Left lung (tissue), 10 donors: ENCODE data around the gene DHX40. TPM values are rescaled to one million over a fixed set of nuclear protein-coding genes. Genes with fewer than 3 reads are reported as not detected.

Experiments
- ATAC-seq: fragments of 200-7000 bp; cut with Tn5 transposase; one replicate; pipeline ENCODE4 v1.9.1; 2020; ENCODE audit warnings: moderate library complexity
- DNase-seq, 4 donors: peaks; one replicate each; pipeline ENCODE4 v3.0.0-alpha.2; 2013 to 2020
- H3K27ac ChIP-seq, 2 donors: fragments of 200-600 bp; sonication (generic) in 1 of 2; one replicate each; pipeline versions ENCODE4 v1.5.0 to v1.8.0; 2020 to 2021
- H3K27me3 ChIP-seq, 2 donors: fragments of 200-600 bp; sonication (generic) in 1 of 2; one replicate each; pipeline versions ENCODE4 v1.5.0 to v1.8.0; 2020 to 2021
- H3K36me3 ChIP-seq, 2 donors: fragments of 200-600 bp; sonication (generic) in 1 of 2; one replicate each; pipeline versions ENCODE4 v1.5.0 to v1.8.0; 2020 to 2021
- H3K4me1 ChIP-seq, 2 donors: fragments of 200-600 bp; one replicate each; pipeline ENCODE4 v1.8.0; 2021
- H3K4me3 ChIP-seq, 2 donors: fragments of 200-600 bp; sonication (generic) in 1 of 2; one replicate each; pipeline versions ENCODE4 v1.5.0 to v1.8.0; 2020 to 2021; ENCODE audit warnings: mild to moderate bottlenecking in 1 of 2
- H3K9me3 ChIP-seq, 2 donors: fragments of 200-600 bp; sonication (generic) in 1 of 2; one replicate each; pipeline versions ENCODE4 v1.5.0 to v1.8.0; 2020 to 2021
- intact Hi-C, 2 donors: fragments of 100-400 bp; cut with DNase I; formaldehyde crosslinking; loops; one replicate each; pipeline versions ENCODE4 v1.11.2 to v1.14.2; 2022
- polyA plus RNA-seq, 6 donors: library from polyadenylated mRNA; unstranded; fragments of 120-200 nt; gene quantifications; one replicate each; pipeline ENCODE4 v1.2.1, GENCODE V29; 2013; ENCODE audit not compliant: insufficient read length in 6 of 6
- total RNA-seq, 2 donors: library from RNA; stranded (reverse); fragmentation: NEBNext Ultra II Directional; extraction: Animal tissue kit (Norgen Biotek cat#: 25700); gene quantifications; one replicate each; pipeline ENCODE4 v1.2.1, GENCODE V29; 2021
- TF ChIP-seq, protein P1 (sequence below), 2 donors: fragments of 200-600 bp; sonication (generic) in 1 of 2; IDR thresholded peaks; one replicate each; pipeline versions ENCODE4 v1.5.0 to v1.8.0; 2021; ENCODE audit warnings: antibody characterized with exemption in 2 of 2
- donor health status: DM: no; HTN: yes; CAD: no.
- donor health status: DM: no; HTN: no; CAD: no.

The DHX40 gene
- total and polyA plus RNA-seq, 8 donors: 23.9 to 96.7 (median 74.8) TPM

DNA sequence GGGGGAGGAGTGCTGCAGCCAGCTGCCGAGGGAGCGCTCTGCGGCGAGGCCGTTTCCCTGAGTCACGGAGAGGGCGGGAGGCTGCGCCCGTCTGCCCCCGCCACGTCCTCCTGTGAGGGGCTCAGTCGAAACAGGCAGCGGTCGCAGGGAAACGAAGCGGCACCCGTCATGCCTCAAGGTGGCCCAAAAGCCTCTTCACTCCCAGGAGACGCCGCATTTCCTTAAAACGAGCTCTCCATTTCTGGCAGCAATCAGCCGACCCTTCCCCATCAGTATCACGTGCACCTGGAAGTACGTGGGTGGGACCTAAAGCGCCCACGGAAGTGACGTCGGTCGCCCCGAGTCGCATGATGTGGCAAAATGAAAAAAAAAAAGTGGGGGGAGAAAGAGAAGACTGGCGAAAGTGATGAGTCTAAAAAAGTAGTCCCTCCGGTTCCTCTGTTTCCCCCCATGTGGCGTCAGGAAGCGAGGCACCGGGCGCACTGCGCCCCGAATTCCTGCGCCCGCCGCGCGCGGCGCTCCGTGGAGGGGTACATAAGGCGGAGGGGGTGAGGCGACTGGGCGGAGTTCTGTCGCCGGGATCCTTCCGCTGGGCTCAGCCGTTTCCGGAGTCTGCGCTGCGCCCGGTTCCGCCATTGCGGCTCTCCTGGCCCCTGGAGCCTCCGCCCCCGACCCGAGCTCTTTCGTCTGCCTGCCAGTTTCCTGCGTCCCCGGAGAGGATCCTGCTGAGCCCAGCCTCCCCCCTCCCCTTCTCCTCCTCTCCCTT lies 54.1 kb downstream of the DHX40 start, which contains the start of gene CLTC:
Gene CLTC (plus strand): TSS at position 598 of the 766 bp plus-strand sequence. CDS start 237 bp downstream, outside the sequence.
- intact Hi-C loops: no loop called here

DNA sequence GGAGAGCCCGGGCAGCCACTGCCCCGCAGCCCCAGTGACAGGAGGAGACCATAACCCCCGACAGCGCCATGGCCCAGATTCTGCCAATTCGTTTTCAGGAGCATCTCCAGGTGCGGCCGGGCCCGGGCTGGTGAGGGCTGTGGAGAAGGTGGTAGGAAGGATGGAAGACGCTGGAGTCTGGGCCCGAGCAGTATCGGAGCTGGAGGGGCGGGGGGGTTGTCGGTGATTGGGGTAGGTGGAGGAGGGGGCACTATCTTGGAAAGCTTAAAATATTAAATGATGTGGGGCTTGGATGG lies 54.6 kb downstream of the DHX40 start:
- ATAC-seq: no peak
- Histone ChIP-seq H3K36me3 (no peaks in the 10 kb centered on the region), H3K4me3 (peak overlapping the region; percentile 79 to 88), H3K27me3 (no peaks in the 10 kb centered on the region), H3K9me3 (no peaks in the 10 kb centered on the region), H3K4me1 (peaks cover 27 to 54% of the 10 kb centered on the region in 2 donors), H3K27ac (peak overlapping the region; percentile 99)
- TF ChIP-seq, protein P1, sequence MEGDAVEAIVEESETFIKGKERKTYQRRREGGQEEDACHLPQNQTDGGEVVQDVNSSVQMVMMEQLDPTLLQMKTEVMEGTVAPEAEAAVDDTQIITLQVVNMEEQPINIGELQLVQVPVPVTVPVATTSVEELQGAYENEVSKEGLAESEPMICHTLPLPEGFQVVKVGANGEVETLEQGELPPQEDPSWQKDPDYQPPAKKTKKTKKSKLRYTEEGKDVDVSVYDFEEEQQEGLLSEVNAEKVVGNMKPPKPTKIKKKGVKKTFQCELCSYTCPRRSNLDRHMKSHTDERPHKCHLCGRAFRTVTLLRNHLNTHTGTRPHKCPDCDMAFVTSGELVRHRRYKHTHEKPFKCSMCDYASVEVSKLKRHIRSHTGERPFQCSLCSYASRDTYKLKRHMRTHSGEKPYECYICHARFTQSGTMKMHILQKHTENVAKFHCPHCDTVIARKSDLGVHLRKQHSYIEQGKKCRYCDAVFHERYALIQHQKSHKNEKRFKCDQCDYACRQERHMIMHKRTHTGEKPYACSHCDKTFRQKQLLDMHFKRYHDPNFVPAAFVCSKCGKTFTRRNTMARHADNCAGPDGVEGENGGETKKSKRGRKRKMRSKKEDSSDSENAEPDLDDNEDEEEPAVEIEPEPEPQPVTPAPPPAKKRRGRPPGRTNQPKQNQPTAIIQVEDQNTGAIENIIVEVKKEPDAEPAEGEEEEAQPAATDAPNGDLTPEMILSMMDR (IDR thresholded peaks at IDR 0.05): no peak
- no peak for DNase-seq
- intact Hi-C loops: no loop called here

More for the DNA sequence above, 54.1 kb downstream of the DHX40 start, which contains the start of gene CLTC:
- peak within 1 kb of the TSS; percentile 99 for H3K27ac ChIP-seq
- TF ChIP-seq, protein P1 (IDR thresholded peaks at IDR 0.05): no peak
- DNase-seq (peak; percentile 94 to 100 (median 98)), ATAC-seq (peak; percentile 91)
- H3K4me3 ChIP-seq: peak within 1 kb of the TSS; percentile 79 to 88
- H3K36me3 ChIP-seq: no peaks in the 10 kb centered on the region
- no peaks in the 10 kb centered on the region for H3K9me3 ChIP-seq
- peaks cover 27 to 49% of the 10 kb centered on the region in 2 donors for H3K4me1 ChIP-seq
- no peaks in the 10 kb centered on the region for H3K27me3 ChIP-seq

DNA sequence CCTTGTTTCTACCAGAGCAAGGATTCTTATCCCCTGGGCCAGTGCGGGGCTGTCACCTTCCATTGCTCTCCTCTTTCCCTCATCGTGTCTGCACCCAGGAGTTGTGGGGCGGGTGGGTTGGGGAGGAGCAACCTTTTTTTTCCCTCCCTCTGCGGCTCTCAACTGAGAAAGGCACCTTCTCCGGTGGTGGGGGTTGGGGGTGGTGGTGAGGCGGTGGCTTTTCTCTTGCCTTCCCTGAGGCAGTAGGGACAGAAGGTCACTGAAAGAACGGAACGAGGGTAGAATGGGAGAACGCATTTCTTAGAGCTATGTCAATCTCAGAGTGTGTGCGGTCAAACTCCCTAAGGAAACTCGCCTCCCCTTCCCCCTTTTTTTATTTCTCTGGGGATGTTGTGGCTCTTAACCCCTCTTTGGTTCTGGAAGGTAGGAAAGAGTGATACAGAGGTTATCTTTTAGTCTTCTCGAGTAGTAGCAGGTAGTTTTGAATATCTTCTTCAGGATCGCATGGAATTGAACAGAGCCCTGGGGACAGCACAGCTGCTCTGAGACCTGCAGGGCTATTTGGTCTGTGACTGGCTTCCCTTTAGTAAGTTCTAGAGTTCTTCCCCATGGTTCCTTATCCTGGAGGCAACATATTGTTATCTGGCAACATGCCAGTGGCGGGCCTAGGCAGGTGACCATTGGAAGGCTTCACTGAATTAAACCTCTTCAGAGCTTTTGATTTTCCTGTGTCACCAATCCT lies 55.3 kb downstream of the DHX40 start:
- intact Hi-C loops: no loop called here
- Histone ChIP-seq H3K4me1 (peaks cover 31 to 61% of the 10 kb centered on the region in 2 donors), H3K27me3 (no peaks in the 10 kb centered on the region), H3K36me3 (no peaks in the 10 kb centered on the region), H3K4me3 (peak overlapping the region; percentile 79 to 88), H3K27ac (peak overlapping the region; percentile 99), H3K9me3 (no peaks in the 10 kb centered on the region)
- DNase-seq (peak in 1 of 4 donors; percentile 59), ATAC-seq (peak; percentile 38)
- TF ChIP-seq, protein P1 (IDR thresholded peaks at IDR 0.05): no peak

DNA sequence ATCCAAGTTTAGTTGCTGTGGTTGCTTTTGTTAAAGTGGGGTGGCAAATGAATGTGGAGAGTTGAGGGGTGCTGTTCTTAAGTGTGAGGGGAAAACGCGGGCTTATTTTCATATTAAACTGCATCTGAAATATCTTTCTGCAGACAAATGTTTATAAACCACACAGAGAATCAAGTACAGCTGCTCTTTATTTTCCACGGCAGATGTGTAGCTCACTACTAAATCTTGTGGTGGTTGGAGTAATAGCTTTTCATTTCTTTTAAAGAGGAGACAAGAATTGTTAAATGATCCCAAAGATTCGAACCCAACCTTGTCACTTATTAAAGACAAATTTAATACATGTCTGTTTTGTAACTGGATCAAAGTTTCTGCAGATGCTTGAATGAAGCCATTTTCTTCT lies 56.4 kb downstream of the DHX40 start:
- TF ChIP-seq, protein P1 (IDR thresholded peaks at IDR 0.05): no peak
- H3K36me3 ChIP-seq: no peaks in the 10 kb centered on the region
- no peak for ATAC-seq
- no peak for DNase-seq
- intact Hi-C loops: no loop called here
- peaks cover 37 to 72% of the 10 kb centered on the region in 2 donors for H3K4me1 ChIP-seq
- no peaks in the 10 kb centered on the region for H3K27me3 ChIP-seq
- H3K9me3 ChIP-seq: no peaks in the 10 kb centered on the region
- H3K4me3 ChIP-seq: peak overlapping the region in 1 of 2 donors; percentile 88
- peak overlapping the region in 1 of 2 donors; percentile 0 for H3K27ac ChIP-seq

DNA sequence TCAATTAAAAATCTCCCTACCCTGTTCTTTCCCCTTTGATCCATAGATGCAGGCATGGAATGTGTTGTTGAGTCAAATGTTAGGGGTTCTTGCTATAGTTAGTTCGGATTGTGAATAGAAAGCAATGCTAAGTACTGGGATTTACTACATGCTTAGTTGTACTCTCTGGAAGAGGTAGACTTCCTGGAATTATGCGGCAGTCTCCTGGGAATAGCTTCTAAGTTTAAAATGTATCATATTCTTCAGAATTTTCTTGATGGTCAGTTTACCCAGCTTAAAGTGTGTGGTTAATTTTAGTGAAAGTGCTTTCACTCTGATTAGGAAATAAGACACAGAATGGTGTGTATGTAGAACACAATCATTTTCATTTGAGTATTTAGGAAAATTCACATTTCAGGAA lies 57.7 kb downstream of the DHX40 start:
- Histone ChIP-seq H3K27me3 (no peaks in the 10 kb centered on the region), H3K27ac (peak overlapping the region in 1 of 2 donors; percentile 13), H3K4me1 (peaks cover 51 to 76% of the 10 kb centered on the region in 2 donors), H3K36me3 (no peaks in the 10 kb centered on the region), H3K4me3 (peak overlapping the region in 1 of 2 donors; percentile 88), H3K9me3 (no peaks in the 10 kb centered on the region)
- intact Hi-C loops: no loop called here
- DNase-seq (no peak), ATAC-seq (no peak)
- TF ChIP-seq, protein P1 (IDR thresholded peaks at IDR 0.05): no peak
